Measurements from ENCODE around the gene CHD5.

Gene CHD5

GRCh38 chr1:6096243-6097116, 83.6 kb downstream of the CHD5 start:
- no peak for DNase-seq

GRCh38 chr1:6095511-6096242, 84.4 kb downstream of the CHD5 start:
- DNase-seq: no peak

- DNase-seq: no peak
Observed at GRCh38 chr1:6094801-6095505, 85.2 kb downstream of the CHD5 start.

GRCh38 chr1:6094246-6094645, 85.9 kb downstream of the CHD5 start:
- no peak for DNase-seq

GRCh38 chr1:6093611-6094010, 86.5 kb downstream of the CHD5 start:
- DNase-seq: no peak

GRCh38 chr1:6093071-6093470, 87.0 kb downstream of the CHD5 start:
- peak; percentile 25 to 64 for DNase-seq

GRCh38 chr1:6092211-6092610, 87.9 kb downstream of the CHD5 start:
- no peak for DNase-seq

- DNase-seq: no peak
Observed at GRCh38 chr1:6091823-6092109, 88.4 kb downstream of the CHD5 start.

- DNase-seq: no peak
Observed at GRCh38 chr1:6090996-6091822, 88.9 kb downstream of the CHD5 start.

- no peak for DNase-seq
Observed at GRCh38 chr1:6090288-6090687, 89.8 kb downstream of the CHD5 start.

GRCh38 chr1:6088956-6089355, 91.2 kb downstream of the CHD5 start:
- no peak for DNase-seq

GRCh38 chr1:6087958-6088357, 92.2 kb downstream of the CHD5 start:
- no peak for DNase-seq

GRCh38 chr1:6087377-6087772, 92.7 kb downstream of the CHD5 start:
- no peak for DNase-seq

GRCh38 chr1:6086762-6087376, 93.3 kb downstream of the CHD5 start:
- peak in 1 of 2 donors; percentile 12 for DNase-seq

GRCh38 chr1:6086358-6086757, 93.8 kb downstream of the CHD5 start:
- no peak for DNase-seq

- DNase-seq: no peak
Observed at GRCh38 chr1:6085666-6086065, 94.5 kb downstream of the CHD5 start.

- DNase-seq: no peak
Observed at GRCh38 chr1:6084781-6085495, 95.2 kb downstream of the CHD5 start.

- DNase-seq: no peak
Observed at GRCh38 chr1:6083801-6084446, 96.2 kb downstream of the CHD5 start.

- DNase-seq: no peak
Observed at GRCh38 chr1:6083385-6083784, 96.7 kb downstream of the CHD5 start.

- DNase-seq: peak in 1 of 2 donors; percentile 41
Observed at GRCh38 chr1:6082430-6082971, 97.6 kb downstream of the CHD5 start.

- DNase-seq: no peak
Observed at GRCh38 chr1:6081901-6082300, 98.2 kb downstream of the CHD5 start.

All from inflammatory macrophage treated with lipopolysaccharide for 1 hour (primary cell).